GM23338 (cell line): Measurements from ENCODE around the gene EGF.

Experiments used
- CREB1 ChIP-seq: fragments of 250-450 bp; sonication (Bioruptor Pico); IDR thresholded peaks from 2 replicates; pipeline ENCODE4 v1.5.0; 2020; ENCODE audit warnings: low read depth, mild to moderate bottlenecking, moderate library complexity
- EZH2 ChIP-seq: fragments of 200-600 bp; sonication (generic); IDR thresholded peaks from one replicate; pipeline ENCODE4 v1.8.0; 2017; ENCODE audit warnings: antibody characterized with exemption, mild to moderate bottlenecking, low read depth; ENCODE audit not compliant: unreplicated experiment
- EZH2phosphoT487 ChIP-seq: fragments of 200-600 bp; sonication (generic); IDR thresholded peaks from one replicate; pipeline ENCODE4 v1.8.1; 2018; ENCODE audit warnings: antibody characterized with exemption; ENCODE audit not compliant: unreplicated experiment
- NANOG ChIP-seq: IDR thresholded peaks from 2 replicates; pipeline ENCODE4 v1.6.1; 2016; ENCODE audit warnings: antibody characterized with exemption, borderline replicate concordance
- POLR2AphosphoS5 ChIP-seq: IDR thresholded peaks from 2 replicates; pipeline ENCODE4 v1.6.1; 2016; ENCODE audit warnings: antibody characterized with exemption, low read depth
- ZNF114 ChIP-seq: fragments of 250-450 bp; sonication (Bioruptor Pico); IDR thresholded peaks from 2 replicates; pipeline ENCODE4 v1.5.0; 2020; ENCODE audit warnings: mild to moderate bottlenecking, moderate library complexity
- ZNF462 ChIP-seq: fragments of 250-450 bp; sonication (Bioruptor Pico); IDR thresholded peaks from 2 replicates; pipeline ENCODE4 v1.5.0; 2020; ENCODE audit warnings: mild to moderate bottlenecking, moderate library complexity
- TF ChIP-seq, protein P1 (sequence below), 2 experiments: fragments of 200-600 bp in 1 of 2; sonication (generic) in 1 of 2; conservative IDR thresholded peaks; 2 replicates each; pipeline versions ENCODE4 v1.5.1 to v1.6.1; 2016 to 2017; ENCODE audit warnings: antibody characterized with exemption in 2 of 2, low read depth in 2 of 2, mild to moderate bottlenecking in 2 of 2, moderate library complexity in 1 of 2
- TF ChIP-seq, protein P2 (sequence below): IDR thresholded peaks from one replicate; pipeline ENCODE4 v1.6.1; 2018; ENCODE audit warnings: antibody characterized with exemption; ENCODE audit not compliant: unreplicated experiment
- TF ChIP-seq, protein P3 (sequence below): IDR thresholded peaks from 2 replicates; pipeline ENCODE4 v1.6.1; 2016; ENCODE audit warnings: antibody characterized with exemption

- TF ChIP-seq, protein P1, sequence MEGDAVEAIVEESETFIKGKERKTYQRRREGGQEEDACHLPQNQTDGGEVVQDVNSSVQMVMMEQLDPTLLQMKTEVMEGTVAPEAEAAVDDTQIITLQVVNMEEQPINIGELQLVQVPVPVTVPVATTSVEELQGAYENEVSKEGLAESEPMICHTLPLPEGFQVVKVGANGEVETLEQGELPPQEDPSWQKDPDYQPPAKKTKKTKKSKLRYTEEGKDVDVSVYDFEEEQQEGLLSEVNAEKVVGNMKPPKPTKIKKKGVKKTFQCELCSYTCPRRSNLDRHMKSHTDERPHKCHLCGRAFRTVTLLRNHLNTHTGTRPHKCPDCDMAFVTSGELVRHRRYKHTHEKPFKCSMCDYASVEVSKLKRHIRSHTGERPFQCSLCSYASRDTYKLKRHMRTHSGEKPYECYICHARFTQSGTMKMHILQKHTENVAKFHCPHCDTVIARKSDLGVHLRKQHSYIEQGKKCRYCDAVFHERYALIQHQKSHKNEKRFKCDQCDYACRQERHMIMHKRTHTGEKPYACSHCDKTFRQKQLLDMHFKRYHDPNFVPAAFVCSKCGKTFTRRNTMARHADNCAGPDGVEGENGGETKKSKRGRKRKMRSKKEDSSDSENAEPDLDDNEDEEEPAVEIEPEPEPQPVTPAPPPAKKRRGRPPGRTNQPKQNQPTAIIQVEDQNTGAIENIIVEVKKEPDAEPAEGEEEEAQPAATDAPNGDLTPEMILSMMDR (conservative IDR thresholded peaks at IDR 0.05; ENCODE audit: low read depth in 2 of 2) = no peak
- no peak for TF ChIP-seq EZH2phosphoT487
- TF ChIP-seq, protein P2, sequence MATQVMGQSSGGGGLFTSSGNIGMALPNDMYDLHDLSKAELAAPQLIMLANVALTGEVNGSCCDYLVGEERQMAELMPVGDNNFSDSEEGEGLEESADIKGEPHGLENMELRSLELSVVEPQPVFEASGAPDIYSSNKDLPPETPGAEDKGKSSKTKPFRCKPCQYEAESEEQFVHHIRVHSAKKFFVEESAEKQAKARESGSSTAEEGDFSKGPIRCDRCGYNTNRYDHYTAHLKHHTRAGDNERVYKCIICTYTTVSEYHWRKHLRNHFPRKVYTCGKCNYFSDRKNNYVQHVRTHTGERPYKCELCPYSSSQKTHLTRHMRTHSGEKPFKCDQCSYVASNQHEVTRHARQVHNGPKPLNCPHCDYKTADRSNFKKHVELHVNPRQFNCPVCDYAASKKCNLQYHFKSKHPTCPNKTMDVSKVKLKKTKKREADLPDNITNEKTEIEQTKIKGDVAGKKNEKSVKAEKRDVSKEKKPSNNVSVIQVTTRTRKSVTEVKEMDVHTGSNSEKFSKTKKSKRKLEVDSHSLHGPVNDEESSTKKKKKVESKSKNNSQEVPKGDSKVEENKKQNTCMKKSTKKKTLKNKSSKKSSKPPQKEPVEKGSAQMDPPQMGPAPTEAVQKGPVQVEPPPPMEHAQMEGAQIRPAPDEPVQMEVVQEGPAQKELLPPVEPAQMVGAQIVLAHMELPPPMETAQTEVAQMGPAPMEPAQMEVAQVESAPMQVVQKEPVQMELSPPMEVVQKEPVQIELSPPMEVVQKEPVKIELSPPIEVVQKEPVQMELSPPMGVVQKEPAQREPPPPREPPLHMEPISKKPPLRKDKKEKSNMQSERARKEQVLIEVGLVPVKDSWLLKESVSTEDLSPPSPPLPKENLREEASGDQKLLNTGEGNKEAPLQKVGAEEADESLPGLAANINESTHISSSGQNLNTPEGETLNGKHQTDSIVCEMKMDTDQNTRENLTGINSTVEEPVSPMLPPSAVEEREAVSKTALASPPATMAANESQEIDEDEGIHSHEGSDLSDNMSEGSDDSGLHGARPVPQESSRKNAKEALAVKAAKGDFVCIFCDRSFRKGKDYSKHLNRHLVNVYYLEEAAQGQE = no peak
- TF ChIP-seq, protein P3, sequence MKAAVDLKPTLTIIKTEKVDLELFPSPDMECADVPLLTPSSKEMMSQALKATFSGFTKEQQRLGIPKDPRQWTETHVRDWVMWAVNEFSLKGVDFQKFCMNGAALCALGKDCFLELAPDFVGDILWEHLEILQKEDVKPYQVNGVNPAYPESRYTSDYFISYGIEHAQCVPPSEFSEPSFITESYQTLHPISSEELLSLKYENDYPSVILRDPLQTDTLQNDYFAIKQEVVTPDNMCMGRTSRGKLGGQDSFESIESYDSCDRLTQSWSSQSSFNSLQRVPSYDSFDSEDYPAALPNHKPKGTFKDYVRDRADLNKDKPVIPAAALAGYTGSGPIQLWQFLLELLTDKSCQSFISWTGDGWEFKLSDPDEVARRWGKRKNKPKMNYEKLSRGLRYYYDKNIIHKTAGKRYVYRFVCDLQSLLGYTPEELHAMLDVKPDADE = no peak
- TF ChIP-seq EZH2 = no peak
- TF ChIP-seq POLR2AphosphoS5 = no peak
- TF ChIP-seq NANOG = no peak
- no peak for TF ChIP-seq ZNF114 (CRISPR knock-in tag)
- TF ChIP-seq ZNF462 (CRISPR knock-in tag) = no peak
- TF ChIP-seq CREB1 = no peak
These were observed 60.8 kb downstream of the EGF start for GRCh38 chr4:109973529-109973905.
